ENCODE measurements around the gene PPP1CB. TPM values are rescaled to one million over a fixed set of nuclear protein-coding genes. Genes with fewer than 3 reads are reported as not detected.

PPP1CB gene
- total RNA-seq, 1 experiment from 2014 or later = 180 TPM

- Histone ChIP-seq H3K4me1 (ENCODE audit: control insufficient read depth, insufficient read depth, low read length) (no peaks in the 10 kb centered on the region), H3K27me3 (ENCODE audit: control insufficient read depth, insufficient read depth, low read length) (no peaks in the 10 kb centered on the region), H3K36me3 (ENCODE audit: control insufficient read depth, insufficient read depth, low read length) (no peaks in the 10 kb centered on the region), H3K9me3 (ENCODE audit: control insufficient read depth, insufficient read depth, low read depth, low read length) (no peaks in the 10 kb centered on the region), H3K27ac (ENCODE audit: low read length) (no peak overlapping the region), H3K4me3 (ENCODE audit: low read depth in 2 of 2, low read length in 2 of 2) (no peak overlapping the region)
- ChIA-PET CTCF (no interaction called here), POLR2A (interaction anchor here (0.7 kb wide), 1 partner anchor 760 kb away, joined by 3 read pairs; no protein-coding TSS in a partner anchor)
- BruUV-seq (replicated peaks) = no TSS peak
- TF ChIP-seq CTCF (IDR thresholded peaks at IDR 0.05) (no peak), TCF7L2 (IDR thresholded peaks at IDR 0.05; ENCODE audit: low read depth, low read length) (no peak)
- intact Hi-C loops (cut with micrococcal nuclease; ENCODE audit: unreplicated experiment) (no loop called here), in situ Hi-C loops (cut with HindIII; ENCODE audit: low pct_unique_long_range_greater_than_20kb, low sequenced_read_pairs) (loop anchor here (5.0 kb wide), 1 partner anchor 40 kb away; no protein-coding TSS in a partner anchor)
- DNase-seq (ENCODE audit: low read depth, low spot score) (no peak), ATAC-seq (no peak)
Measured at GRCh38 chr2:28842042-28842441, 90.4 kb downstream of the PPP1CB start.

Other genes starting within 250 kb of the PPP1CB start
- gene SPDYA, start 59.0 kb downstream of the PPP1CB start, total RNA-seq (2021; ENCODE audit: unreplicated experiment) = 0.87 TPM
- gene TRMT61B, start 118.5 kb downstream of the PPP1CB start, total RNA-seq (2021; ENCODE audit: unreplicated experiment) = 14.3 TPM
- gene WDR43, start 142.8 kb downstream of the PPP1CB start, total RNA-seq (2021; ENCODE audit: unreplicated experiment) = 86.5 TPM
- 0.44 TPM for gene TOGARAM2, start 229.5 kb downstream of the PPP1CB start, total RNA-seq (2021; ENCODE audit: unreplicated experiment)